Stimulated activated CD8-positive, alpha-beta memory T cell treated with anti-CD3 and anti-CD28 coated beads, Interleukin-4, amount 100 ng/mL, for 48 hours (primary cell): ENCODE results near the gene KCNN1.
"Not testable (repeated sequence)": the region's sequence is repeated elsewhere in the genome, so short reads cannot be mapped to it uniquely, and the experiment has no call there.

Experiments used
- DNase-seq: peaks from one replicate; pipeline ENCODE4 v3.0.0-alpha.2; 2020

The KCNN1 gene

DNA sequence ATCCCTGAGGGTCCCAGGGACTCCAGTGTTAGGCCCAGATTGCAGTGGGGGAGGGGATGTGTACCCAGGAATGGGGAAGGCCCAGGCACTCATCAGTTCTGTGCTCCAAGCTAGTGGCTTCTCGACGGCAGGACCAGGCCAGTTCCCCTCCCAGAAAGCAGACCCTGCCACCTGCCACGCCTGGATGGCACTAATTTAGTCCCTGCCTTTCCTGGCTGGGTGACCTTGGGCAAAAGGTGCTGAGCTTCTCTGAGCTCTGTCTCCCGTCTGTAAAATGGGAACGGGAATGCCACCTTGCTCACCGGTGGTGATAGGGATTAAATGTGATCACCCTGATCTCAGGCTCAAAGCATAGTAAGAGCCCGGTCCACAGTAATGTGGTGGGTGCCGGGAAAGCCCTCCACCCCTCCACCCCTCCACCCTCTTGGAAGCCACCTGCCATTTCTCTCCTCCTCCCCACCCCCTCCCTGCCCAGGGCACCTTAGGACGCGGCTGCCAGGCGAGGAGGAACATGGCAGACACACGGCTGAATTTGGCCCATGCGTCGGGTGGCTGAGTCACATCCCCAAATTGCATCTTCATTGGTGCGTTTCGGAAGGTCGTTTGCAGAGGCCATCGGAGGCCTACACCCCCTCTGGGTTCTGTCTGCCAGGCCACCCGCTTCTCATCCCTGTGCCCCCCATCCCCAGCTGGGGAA is 2.3 kb downstream of the KCNN1 start:
- DNase-seq, result no peak

DNA sequence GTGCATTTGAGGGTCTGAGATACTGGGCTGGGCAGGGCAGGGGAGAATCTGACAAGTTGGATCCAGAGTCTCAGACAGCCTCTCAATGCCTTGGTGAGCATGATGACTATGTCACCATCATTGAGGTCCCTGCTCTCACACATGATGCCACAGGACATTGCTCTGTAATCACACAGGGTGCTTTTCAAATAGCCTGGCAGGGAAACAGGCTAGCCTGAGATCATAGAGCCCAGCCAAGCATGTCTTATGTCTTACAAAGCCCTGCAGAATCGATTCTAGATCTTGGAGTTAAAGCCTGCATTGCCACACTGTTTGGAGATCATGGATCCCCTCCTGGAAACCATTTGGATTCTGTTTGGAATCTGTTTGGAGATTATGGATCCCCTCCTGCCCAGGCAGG is 5.3 kb downstream of the KCNN1 start:
- no peak for DNase-seq

DNA sequence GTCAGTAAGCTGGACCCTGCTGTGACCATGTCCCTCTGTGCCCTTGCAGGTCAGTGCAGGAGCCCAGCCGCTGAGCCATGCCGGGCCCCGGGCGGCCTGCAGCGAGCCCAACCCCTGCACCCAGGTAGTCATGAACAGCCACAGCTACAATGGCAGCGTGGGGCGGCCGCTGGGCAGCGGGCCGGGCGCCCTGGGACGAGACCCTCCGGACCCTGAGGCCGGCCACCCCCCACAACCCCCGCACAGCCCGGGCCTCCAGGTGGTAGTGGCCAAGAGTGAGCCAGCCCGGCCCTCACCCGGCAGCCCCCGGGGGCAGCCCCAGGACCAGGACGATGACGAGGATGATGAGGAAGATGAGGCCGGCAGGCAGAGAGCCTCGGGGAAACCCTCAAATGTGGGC is 6.9 kb downstream of the KCNN1 start:
- DNase-seq, result no peak

DNA sequence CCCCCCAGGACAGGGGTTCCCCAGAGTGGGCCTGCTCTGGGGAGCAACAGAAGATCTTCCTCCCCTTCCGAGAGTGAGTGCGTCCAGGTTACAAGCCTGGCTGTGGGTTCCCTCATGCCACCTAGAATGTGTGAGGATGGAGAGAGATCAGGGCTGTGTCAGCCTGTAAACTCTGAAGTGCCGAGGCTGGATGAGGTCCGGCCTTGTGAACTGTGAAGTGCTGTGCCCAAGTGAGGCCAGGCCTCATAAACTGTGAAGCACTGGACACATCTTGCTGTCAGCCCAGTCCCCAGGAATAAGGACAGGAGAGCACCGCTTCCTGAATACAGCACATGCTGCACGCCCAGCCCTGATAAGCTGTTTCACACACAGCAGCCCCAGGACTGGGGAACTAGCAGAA is 7.6 kb downstream of the KCNN1 start:
- no peak for DNase-seq

DNA sequence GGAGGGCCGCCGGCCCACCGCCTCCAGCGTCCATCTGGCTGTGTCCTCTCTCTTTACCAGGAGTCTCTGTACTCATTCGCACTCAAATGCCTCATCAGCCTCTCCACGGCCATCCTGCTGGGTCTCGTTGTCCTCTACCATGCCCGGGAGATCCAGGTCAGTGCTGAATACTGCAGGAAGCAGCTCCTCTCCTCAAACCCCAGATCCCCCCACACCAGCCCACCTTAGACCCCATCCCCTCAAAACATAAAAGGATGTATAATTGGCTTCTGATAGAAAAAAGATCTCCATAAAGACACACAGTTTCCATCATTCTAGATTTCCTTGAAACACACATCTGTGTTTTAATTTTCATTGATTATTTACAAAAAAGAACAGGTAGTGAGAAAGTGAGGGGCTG is 8.1 kb downstream of the KCNN1 start:
- no peak for DNase-seq

DNA sequence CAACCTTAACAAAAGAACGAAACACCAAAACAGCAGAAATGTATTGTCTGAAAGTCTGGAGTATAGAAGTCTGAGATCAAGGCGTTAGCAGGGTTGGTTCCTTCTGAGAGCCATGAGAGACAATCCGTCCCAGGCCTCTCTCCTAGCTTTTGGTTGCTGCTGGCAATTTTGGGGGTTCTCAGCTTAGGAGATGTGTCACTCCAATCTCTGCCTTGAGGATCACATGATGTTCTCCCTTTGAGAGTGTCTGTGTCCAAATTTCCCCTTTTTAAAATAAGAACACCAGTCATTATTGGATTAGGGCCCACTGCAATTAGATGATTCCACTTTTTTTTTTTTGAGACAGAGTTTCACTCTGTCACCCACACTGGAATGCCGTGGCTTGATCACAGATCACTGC is 10.1 kb downstream of the KCNN1 start:
- DNase-seq, result no peak

DNA sequence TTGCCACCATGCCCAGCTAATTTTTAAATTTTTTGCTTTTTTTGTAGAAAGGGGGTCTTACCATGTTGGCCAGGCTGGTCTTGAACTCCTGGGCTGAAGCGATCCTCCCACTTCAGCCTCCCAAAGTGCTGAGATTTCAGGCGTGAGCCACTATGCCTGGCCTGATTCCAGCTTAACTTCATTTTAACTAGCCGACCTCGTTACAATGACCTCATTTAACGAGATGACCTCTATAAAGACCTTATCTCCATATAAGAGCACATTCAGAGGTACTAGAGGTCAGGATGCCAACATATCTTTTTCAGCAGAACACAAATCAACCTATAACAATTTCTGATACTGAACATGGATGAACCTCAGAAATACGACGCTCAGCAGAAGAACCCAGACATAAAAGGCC is 10.6 kb downstream of the KCNN1 start:
- no peak for DNase-seq

DNA sequence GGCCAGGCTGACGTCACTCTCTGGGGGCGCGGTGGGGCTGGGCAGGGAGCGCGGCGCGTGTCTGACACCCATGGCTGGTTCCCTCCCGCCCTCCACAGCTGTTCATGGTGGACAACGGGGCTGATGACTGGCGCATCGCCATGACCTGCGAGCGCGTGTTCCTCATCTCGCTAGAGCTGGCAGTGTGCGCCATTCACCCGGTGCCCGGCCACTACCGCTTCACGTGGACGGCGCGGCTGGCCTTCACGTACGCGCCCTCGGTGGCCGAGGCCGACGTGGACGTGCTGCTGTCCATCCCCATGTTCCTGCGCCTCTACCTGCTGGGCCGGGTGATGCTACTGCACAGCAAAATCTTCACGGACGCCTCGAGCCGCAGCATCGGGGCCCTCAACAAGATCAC is 14.7 kb downstream of the KCNN1 start:
- no peak for DNase-seq

DNA sequence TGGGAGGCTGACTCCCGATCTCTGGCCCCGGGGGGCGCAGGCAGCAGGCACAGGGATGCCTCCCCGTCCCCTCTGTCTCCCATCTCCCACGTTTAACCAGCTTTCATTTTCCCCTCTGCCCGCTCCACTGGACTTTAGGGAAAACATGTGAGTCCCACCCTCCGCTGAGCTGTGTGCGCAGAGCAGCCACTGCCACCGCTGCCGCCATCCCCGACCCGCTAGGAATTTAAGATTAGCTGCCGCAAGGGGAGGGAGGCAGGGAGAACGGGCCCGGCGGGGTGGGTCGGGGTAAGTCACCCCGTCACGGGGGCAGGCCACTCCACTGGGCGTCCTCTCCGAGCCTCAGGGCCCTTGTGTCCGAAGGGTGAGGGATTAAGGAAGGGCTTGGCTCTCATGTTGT is 15.5 kb downstream of the KCNN1 start:
- DNase-seq, result no peak

DNA sequence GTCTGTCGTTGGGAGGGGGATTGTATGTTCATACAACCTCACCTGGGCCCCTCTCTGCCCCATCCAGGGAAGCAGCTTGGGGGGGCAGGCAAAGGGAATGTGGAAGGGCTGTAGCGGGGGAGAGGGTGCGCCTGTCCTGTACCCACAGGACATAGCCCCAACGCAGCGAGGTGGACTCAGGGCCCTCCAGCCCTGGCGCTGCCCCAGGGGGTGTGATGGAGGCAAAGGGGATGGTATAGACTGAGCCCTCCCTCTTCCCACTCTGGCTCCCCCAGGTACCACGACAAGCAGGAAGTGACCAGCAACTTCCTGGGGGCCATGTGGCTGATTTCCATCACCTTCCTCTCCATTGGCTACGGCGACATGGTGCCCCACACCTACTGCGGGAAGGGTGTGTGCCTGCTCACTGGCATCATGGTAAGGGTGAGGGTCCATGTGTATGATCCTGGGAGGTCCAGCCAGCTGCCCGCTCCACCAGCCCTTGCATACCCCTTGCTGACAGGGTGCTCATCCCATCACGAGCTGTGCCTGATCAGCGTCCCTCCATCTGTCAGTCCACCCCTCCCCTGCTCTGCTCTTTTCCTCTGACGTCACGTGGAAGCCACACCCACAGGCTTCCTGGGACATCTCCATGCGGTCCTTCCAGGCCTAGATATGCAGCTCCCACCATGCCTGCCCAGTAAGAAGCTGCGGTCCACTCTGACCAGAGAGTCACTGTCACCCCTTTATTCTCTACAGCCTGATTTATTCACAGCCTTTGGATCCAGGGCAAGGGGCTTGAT is 18.3 kb downstream of the KCNN1 start:
- DNase-seq, result no peak

DNA sequence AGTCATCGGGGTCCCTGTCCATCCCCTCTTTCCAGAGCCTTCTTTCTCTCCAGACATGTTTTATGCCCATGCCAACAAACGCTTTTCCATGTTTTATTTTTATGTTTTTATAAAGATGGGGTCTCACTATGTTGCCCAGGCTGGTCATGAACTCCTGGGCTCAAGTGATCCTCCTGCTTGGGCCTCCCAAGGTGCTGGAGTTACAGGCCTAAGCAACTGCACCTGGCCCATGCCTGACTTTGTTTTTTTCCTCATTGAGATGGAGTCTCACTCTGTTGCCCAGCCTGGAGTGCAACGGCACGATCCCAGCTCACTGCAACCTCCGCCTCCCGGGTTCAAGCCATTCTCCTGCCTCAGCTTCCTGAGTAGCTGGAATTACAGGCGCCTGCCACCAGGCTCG is 19.7 kb downstream of the KCNN1 start:
- not testable (repeated sequence) for DNase-seq

DNA sequence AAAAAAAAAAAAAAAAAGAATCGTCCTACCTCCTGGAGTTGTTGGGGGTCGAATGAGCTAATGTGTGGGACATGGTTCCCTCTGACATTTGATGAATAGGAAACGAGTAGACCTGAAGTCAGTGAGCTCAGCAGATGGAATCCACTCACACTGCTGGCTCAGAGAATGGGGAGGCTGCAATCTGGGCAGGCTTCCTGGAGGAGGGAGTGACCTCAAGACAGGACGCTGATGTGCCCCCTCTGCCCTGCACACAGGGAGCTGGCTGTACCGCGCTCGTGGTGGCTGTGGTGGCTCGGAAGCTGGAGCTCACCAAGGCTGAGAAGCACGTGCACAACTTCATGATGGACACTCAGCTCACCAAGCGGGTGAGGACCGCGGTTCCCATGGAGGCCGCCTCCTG is 21.3 kb downstream of the KCNN1 start:
- no peak for DNase-seq

DNA sequence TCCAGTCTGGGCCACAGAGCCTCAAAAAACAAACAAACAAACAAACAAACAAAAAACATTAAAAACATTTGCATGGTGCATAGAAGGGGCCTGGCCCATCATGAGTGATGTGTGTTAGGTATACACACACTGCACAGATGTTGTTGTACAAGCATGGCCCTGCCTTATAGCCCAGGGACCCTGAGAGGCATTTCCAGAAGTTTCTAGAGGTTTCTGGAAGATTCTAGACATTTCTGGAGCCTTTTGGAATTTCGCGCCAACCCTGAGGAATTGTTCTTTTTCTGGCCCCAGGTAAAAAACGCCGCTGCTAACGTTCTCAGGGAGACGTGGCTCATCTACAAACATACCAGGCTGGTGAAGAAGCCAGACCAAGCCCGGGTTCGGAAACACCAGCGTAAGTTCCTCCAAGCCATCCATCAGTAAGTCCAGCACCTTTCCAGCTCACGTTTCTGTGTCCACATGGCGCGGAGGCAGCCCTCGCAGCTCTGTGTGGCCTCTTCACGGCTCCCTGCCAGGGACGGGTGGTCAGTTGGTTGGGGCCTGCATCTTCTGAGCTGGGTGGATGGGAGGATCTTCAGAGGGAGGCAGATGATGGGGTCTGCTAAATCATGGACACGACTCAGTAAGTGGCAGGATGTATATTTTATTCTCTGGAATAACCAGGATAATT is 22.7 kb downstream of the KCNN1 start:
- DNase-seq, result no peak

DNA sequence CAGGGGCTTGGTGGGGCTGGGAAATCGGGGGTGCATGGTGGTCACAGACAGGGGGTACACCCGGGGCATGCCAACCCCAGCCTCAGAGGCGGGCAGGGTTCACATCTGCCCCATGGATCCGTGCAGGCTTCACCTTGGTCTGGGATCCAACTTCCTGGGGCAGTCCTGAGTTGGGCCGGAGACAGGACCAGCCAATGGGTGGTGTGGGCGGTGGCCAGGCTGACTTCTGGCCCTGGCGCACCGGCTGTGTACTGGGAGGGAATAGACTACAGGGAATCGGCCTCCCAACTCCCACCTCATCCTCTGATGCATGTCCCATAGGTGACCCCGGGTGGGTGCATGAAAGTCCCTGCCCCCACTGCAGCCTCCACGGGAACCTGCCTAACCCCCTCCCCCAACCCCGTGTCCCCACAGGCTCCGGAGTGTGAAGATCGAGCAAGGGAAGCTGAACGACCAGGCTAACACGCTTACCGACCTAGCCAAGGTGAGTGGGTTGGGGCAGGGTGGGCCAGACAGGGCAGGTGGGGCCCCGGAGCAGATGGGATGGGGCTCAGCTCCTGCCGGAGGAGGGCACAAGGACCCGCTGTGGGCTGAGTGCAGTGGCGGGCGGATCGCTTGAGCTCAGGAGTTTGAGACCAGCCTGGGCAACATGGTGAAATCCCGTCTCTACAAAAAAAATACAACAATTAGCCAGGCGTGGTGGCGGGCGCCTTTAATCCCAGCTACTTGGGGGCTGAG is 26.3 kb downstream of the KCNN1 start:
- DNase-seq, result no peak

DNA sequence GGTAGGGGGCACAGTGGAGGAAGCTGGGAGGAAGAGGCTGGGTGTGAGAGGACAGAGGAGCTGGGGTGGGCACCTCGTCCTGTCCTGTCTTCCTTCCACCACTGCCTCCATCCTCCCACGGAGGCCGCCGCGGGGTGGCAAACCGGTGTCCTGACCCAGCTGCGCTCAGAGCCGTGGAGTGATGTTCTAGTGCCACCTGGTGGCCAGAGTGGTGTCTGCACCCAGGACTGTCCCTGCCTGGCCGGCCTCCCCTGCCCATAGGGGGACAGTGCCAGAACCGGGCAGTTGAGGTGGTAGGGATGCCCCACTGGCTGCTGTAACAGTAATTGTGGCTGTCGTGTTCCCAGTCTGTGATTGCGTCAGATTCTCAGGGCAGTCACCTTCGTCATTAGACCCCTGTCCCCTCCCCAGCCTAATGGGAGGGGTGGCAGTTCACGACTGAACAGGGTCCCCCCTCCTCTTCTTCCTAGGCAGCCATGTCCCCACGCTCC is 30.0 kb downstream of the KCNN1 start:
- peak; percentile 96 for DNase-seq

DNA sequence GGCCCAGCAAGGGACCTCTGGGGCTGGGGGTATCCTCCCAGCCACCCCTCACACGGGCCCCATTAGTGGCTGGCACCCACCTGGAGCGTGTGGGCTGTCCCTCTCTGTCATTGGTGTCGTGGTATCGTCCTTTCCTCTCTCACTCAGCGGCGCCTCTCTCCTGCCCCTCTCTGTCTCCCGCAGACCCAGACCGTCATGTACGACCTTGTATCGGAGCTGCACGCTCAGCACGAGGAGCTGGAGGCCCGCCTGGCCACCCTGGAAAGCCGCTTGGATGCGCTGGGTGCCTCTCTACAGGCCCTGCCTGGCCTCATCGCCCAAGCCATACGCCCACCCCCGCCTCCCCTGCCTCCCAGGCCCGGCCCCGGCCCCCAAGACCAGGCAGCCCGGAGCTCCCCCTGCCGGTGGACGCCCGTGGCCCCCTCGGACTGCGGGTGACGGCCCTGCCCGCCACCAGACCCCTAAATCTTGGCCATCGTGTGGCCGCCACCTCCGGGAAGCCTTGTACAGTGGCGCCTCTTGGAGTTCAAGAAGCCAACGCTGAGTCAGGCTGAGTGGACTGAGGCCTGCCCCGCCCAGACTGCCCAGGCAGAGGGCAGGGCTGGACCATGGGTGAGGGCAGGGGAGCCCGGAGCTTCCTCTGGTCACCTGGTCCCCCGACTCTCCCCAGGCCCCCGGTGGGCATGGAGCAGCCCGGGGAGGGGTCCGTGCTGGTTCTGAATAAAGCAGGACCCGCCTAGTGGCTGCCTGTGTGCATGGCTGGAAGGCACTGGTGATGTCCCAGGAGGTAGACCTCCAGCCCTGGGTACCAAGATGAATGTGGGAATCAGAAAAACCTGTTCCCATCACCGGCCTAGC is 31.3 kb downstream of the KCNN1 start:
- DNase-seq, result no peak

DNA sequence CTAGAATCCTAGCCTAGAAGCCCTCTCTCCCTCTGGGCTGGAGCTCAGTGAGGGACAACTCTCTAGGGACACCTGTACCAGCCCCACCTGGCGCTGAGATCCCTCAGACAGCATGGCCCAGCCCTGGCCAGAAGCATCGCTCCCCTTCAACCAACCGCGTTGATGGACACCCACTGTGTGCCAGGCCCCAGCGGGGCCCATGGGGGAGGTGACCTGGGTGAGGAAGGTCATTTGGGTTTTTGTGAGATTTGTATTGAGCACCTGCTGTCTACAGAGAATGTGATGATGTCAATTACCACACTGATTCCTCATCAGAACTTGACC is 31.9 kb downstream of the KCNN1 start:
- no peak for DNase-seq

DNA sequence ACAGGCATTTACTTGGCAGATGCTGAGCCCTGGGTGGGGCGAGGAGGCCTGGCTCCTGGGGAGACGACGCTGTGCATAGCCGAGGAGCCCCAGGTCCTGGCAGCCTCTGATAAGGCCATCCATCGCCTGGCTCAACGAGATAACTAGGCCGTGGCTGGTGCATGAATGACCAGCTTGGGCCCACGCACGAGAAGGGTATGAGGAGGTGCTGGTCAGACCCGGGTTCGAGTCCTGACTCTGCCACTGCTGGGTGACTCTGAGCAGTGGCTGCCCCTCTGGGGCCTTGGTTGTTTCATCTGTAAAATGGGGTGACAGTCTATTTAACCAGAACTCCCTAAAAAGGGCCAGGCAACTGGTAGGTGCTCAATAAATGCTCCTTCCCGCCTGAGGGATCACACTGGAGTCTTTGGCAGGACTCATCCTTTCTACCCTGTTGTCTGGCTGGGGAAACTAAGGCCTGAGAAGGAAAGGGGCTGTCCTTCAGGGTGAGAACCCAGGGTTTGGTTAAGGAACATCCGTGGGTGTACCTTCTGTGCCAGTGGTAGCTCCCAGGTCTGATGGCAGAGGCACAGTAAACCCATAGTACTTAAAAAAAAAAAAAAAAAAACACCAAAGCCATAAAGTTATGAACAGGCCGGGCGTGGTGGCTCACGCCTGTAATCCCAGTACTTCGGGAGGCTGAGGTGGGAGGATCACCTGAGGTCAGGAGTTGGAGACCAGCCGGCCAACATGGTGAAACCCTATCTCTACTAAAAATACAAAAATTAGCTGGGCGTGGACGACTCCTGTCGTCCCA is 33.0 kb downstream of the KCNN1 start:
- DNase-seq, result no peak

DNA sequence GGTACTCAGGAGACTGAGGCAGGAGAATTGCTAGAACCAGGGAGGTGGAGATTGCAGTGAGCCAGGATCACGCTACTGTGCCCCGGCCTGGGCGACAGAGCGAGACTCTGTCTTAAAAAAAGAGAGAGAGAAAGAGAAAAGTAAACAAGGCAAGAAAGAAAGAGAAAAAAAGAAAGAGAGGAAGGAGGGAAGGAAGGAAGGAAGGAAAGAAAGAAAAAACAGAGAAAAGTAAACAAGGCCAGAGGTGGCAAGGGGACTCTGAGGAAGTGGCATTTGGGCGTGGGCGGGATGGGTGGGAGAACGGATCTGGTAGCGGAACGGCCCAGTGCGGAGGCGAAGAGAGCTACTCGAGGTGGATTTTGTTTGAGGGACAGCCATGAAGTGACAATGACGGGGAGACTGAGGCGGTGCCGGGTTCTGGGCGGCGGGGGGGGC is 33.6 kb downstream of the KCNN1 start:
- DNase-seq, result no peak

DNA sequence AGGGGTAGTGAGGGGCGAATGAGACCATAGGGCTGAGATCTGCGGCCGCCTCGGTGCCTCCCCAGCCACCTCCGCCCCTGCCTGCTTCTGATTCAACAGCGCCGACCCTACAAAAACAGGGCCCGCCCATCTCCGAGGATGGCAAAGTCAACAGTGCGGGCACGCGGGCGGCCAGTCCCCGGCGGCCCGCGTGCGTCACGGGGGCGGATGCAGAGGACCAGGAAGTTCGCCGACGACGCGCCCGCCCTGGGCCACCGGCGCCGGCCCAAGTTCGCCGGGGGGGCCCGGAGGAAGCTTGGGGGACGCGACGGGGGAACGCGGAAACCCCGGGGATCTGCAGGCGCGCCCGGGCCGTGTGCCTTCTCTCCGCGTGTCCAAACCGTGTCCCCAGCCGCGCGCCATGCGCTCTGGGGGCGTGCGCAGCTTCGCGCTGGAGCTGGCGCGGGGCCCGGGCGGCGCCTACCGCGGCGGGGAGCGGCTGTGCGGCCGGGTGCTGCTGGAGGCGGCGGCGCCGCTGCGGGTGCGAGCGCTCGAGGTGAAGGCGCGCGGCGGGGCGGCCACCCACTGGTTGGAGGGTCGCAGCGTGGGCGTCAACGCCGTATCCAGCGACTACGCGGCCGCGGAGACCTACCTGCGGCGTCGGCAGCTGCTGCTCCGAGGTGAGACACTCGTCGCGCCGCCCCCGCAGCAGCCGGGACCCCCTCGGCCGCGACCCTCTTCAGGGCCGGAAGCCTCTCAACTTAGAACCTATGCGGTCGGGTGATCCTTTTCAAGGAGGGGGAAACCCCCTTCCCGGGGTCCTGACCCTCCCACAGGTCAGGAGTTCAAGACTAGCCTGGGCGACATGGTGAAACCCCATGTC is 34.2 kb downstream of the KCNN1 start:
- DNase-seq, result peak; percentile 92
